ENCODE results near the gene SMYD3.

DNA sequence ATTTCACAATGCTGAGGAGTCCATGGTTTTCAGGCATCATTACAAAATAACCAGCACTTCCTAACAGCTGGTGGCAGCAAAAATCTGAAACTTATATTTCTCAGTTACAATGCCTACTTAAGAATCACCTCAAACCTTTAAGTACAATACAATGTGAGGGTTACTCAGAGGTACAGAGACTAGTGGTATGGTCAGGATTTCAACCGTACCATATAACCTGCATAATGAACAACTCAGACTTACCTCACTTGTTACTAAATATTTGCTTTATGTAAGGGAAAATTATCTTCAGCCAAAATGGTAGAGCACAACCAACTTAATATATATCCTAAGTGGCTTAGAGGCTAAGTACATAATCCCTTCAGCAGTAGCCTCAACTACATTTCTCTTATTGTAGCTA lies 344.5 kb downstream of the SMYD3 start:
- TF ChIP-seq, protein P1, sequence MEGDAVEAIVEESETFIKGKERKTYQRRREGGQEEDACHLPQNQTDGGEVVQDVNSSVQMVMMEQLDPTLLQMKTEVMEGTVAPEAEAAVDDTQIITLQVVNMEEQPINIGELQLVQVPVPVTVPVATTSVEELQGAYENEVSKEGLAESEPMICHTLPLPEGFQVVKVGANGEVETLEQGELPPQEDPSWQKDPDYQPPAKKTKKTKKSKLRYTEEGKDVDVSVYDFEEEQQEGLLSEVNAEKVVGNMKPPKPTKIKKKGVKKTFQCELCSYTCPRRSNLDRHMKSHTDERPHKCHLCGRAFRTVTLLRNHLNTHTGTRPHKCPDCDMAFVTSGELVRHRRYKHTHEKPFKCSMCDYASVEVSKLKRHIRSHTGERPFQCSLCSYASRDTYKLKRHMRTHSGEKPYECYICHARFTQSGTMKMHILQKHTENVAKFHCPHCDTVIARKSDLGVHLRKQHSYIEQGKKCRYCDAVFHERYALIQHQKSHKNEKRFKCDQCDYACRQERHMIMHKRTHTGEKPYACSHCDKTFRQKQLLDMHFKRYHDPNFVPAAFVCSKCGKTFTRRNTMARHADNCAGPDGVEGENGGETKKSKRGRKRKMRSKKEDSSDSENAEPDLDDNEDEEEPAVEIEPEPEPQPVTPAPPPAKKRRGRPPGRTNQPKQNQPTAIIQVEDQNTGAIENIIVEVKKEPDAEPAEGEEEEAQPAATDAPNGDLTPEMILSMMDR (IDR thresholded peaks at IDR 0.05), result no peak
- no peak for TF ChIP-seq POLR2A (IDR thresholded peaks at IDR 0.05)
